Measurements from ENCODE around the gene ANKFN1.

ANKFN1 gene

DNA sequence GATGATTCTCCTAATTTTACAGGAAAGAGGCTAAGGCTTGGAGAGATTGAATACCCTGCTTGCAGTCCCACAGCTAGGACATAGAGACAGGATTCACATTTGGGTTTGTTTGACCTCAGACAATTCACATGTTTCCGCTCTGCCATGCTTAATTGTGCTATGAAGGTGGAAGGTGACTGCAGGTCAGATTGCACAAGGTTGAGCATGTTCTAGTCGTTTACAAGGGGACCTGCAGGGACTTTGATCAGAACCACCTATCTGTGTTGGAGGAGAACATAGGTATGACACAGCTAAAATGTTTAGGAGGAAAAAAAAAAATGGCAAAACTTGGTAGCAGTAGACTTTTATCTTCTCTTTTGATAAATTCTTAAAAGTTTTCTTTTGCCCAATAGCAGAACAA, 4.9 kb upstream of the ANKFN1 start:
- FAIRE-seq = no peak

DNA sequence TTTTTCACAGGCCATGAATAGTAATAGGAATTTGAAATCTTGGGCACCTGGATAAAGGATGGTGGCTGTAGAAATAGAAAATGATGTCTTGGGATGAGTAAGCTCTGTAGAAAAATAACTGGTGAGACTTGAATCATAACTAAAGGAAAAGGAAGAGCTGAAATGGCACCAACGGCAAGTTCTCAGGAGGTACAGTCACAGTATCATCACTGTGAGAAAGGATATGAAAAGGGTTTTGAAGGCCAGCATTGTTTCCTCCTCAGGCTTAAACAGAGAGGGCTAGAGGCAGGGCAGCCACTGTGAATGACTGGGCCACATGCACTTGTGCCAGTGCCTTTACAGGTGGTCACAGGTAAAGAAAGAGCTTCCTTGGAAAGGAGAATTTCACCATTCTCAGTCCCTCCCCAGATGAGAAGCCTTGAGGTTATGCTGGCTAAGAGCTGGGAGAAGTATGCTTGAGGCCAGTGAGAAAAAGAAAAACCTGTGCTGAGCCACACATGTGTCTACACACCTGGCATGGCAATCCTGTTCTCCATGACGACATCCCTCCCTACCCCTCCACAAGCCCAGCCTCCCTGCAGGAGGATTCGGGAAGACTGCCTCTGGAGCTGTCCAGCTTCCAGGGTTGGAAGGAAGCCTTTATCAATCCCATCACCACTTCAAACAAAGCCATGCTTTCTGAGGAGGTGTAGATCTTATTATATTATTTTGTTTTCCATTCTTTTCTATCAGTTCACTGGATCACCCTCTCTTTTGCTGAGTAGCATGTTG, 3.8 kb upstream of the ANKFN1 start:
- FAIRE-seq = no peak

GRCh38 chr17:56150649-56151048, 2.6 kb upstream of the ANKFN1 start:
- FAIRE-seq = no peak

- FAIRE-seq = no peak
Observed at GRCh38 chr17:56157845-56158244, 4.6 kb downstream of the ANKFN1 start.

GRCh38 chr17:56158344-56158743, 5.1 kb downstream of the ANKFN1 start:
- FAIRE-seq = no peak

- FAIRE-seq = no peak
Observed at GRCh38 chr17:56158915-56159825, 5.9 kb downstream of the ANKFN1 start.

- FAIRE-seq = no peak
Observed at GRCh38 chr17:56159826-56160380, 6.6 kb downstream of the ANKFN1 start.

DNA sequence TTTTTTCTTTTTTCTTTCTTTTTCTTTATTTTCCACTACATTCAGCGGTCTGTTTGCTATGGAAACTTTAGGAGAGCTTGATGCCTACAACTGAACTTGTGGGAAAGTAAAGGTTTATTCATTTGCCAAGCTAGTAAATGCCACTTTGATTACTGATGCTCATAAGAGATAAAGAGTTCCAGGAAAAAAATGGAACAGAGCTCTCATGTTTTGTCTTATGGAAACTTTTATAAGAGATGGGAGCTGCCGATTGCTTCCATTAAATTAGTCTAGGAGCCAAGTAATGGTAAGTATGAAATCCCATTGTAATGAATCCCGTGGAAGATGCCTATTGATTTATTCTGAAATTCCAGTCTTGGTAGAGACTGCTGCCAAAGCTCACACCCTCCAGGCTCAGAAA, 7.1 kb downstream of the ANKFN1 start:
- no peak for FAIRE-seq

DNA sequence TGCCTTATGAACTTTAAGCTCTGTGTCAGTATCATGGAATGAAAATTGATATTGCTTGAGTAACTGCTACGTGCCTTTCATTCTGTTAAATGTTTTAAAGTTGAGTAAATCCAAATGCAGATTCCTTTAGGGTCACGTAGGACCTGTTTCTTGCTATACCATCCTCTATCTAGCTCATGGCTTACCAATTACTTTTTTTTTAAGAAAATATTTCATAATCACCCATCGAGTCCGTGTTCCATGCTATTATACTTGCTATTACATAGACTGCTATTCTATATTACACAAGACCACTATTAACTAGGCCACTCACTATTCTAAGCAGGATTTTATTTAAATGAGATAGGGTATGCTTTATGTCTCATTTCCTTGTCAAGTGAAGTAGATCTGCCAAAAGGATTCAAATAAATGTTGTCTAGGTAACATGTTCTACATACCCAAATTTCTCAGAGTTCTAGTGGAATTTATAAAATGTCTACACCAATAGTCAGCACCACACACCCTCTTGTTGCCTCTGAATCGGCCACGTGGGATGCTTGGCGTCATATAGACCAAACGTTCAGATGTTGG, 11.9 kb downstream of the ANKFN1 start:
- FAIRE-seq = no peak

DNA sequence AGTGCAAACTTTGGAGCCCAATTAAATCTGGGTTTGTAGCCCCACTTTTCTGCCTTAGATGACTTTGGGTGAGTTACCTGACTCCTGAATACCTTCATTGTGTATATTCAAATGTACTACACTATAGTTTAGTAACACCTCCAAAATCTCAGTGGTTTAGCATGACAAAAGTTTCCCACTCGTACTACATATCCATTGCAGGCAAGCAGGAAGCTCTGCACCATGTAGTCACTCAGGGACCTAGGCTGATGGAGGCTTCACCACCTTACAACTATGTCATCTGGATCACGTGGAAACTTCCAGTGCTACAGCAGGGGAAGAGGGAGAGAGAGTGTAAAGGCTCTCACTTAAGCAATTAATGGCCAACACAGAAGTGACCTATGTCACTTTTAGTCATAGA, 14.2 kb downstream of the ANKFN1 start:
- no peak for FAIRE-seq

- no peak for FAIRE-seq
Observed at GRCh38 chr17:56169621-56170020, 16.3 kb downstream of the ANKFN1 start.

- no peak for FAIRE-seq
Observed at GRCh38 chr17:56171186-56171959, 18.1 kb downstream of the ANKFN1 start.

GRCh38 chr17:56172517-56172982, 19.3 kb downstream of the ANKFN1 start:
- FAIRE-seq = no peak

GRCh38 chr17:56173026-56173425, 19.8 kb downstream of the ANKFN1 start:
- no peak for FAIRE-seq

GRCh38 chr17:56173958-56174835, 20.9 kb downstream of the ANKFN1 start:
- no peak for FAIRE-seq

- FAIRE-seq = no peak
Observed at GRCh38 chr17:56175299-56175955, 22.2 kb downstream of the ANKFN1 start.

DNA sequence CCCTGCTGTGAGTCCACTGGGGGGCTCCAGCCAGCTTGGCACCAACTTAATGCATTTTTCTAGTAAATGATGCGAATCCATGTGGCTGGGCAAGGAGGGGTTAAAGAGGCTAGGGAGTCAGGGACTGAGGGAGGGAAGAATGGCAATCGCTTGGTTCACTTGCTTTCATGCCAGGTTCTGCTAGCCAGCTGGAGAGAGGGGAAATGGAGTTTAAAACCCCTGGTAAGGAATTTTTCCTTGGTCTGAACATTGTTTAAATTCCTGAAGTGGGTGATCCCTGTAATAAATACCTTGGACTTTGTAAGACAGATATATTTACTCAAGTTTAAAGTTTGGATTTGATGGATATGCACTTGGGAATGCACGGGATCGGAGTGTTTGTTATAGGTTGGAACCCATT, 22.8 kb downstream of the ANKFN1 start:
- FAIRE-seq = no peak

- no peak for FAIRE-seq
Observed at GRCh38 chr17:56177361-56177760, 24.1 kb downstream of the ANKFN1 start.

DNA sequence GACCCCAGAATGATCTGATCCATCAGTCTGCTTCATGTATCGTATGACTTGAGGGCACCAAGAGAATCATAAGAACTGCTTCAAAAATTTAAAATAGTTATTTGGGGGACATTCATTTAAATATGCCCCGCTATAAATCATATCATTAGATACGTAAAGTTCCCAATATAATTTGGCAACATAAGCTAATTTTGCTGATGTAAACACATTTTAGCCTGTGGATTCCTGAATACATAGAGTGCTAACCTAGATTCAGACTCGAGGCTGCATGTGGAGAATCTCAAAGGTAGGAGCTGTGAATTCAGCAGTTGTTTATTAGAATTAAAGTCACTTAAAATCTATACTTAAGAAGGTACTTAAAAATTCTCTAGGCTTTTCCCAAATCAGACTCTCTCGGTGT, 24.9 kb downstream of the ANKFN1 start:
- no peak for FAIRE-seq

GRCh38 chr17:56182081-56182480, 28.8 kb downstream of the ANKFN1 start:
- no peak for FAIRE-seq

GRCh38 chr17:56184650-56185049, 31.4 kb downstream of the ANKFN1 start:
- no peak for FAIRE-seq
